ENCODE data around the gene EHBP1. TPM values are rescaled to one million over a fixed set of nuclear protein-coding genes. Genes with fewer than 3 reads are reported as not detected.

Gene EHBP1
- polyA plus RNA-seq, 1 of the 3 experiments (the other 2 are of a cell fraction) = 62.7 TPM

DNA sequence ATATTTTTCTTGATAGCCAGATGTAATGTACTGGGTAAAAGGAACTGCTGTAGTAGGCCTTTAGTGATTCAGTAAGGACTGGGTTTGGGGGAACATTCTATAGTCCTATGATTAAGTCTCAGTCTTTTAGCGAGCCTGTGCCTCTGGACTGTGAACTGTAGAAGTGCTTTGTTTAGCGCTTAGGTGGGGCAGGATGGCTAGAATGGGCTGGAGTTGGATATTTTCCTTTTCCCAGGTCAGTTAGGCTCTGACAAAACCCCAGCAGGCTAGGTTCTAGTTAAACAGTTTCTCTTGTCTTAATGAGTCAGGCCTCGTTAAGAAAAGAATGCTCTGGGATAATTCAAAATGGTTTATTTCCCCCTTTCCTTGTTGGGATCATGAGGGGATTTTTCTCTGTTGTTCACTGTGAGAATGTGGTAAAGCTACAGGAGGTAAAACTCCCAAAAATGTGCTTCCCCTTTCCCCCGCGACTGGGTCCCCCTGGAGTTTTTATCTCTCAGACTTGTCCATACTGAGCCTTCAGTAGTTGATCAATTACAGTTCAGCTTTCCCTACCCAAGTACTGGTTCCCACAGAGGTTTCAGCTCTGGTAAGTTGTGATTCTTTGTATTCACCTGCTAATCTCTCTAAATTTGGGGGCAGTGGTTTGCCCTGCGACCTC lies 31.5 kb downstream of the EHBP1 start:
- no peak overlapping the region for H3K9ac ChIP-seq
- H3K27me3 ChIP-seq (ENCODE audit: insufficient read depth) = no peaks in the 10 kb centered on the region
- peaks cover 2% of the 10 kb centered on the region for H4K20me1 ChIP-seq (ENCODE audit: insufficient read depth)
- no peak overlapping the region for H3K27ac ChIP-seq (ENCODE audit: low read depth in 2 of 2, low read length in 1 of 2)
- peaks cover 0 to 6% of the 10 kb centered on the region in 2 experiments for H3K36me3 ChIP-seq (replicated peaks in 1 of 2; ENCODE audit: control insufficient read depth in 1 of 2, insufficient read depth in 2 of 2, low read length in 1 of 2)
- CTCF ChIA-PET = interaction anchor here (0.6 kb wide), 1 partner anchor 280 kb away, joined by 3 read pairs; no protein-coding TSS in a partner anchor
- peaks cover 3 to 4% of the 10 kb centered on the region in 2 experiments; a peak in 2 of 4 replicates for H3K4me1 ChIP-seq (ENCODE audit: control insufficient read depth in 1 of 2, insufficient read depth in 2 of 2, low read depth in 1 of 2, low read length in 1 of 2)
- DNase-seq = no peak
- WGBS (ENCODE audit: low lambda C conversion rate) = 97% methylated on average over 6 of the region's 6 CpGs
- no peaks in the 10 kb centered on the region for H3K9me3 ChIP-seq
- POLR2A ChIA-PET = no interaction called here
- H3K4me3 ChIP-seq (ENCODE audit: low read depth in 2 of 2, low read length in 1 of 2) = no peak overlapping the region
- H3K4me2 ChIP-seq = no peak overlapping the region
- H3K79me2 ChIP-seq (ENCODE audit: insufficient read depth) = peaks cover 100% of the 10 kb centered on the region
- TF ChIP-seq NFIC (IDR thresholded peaks at IDR 0.05; ENCODE audit: borderline replicate concordance) = no peak
- no peak overlapping the region for H2AFZ ChIP-seq (ENCODE audit: low read depth)
- H3K9me2 ChIP-seq = no peaks in the 10 kb centered on the region
- H3F3A ChIP-seq (replicated peaks; ENCODE audit: insufficient read depth) = peaks cover 4% of the 10 kb centered on the region

DNA sequence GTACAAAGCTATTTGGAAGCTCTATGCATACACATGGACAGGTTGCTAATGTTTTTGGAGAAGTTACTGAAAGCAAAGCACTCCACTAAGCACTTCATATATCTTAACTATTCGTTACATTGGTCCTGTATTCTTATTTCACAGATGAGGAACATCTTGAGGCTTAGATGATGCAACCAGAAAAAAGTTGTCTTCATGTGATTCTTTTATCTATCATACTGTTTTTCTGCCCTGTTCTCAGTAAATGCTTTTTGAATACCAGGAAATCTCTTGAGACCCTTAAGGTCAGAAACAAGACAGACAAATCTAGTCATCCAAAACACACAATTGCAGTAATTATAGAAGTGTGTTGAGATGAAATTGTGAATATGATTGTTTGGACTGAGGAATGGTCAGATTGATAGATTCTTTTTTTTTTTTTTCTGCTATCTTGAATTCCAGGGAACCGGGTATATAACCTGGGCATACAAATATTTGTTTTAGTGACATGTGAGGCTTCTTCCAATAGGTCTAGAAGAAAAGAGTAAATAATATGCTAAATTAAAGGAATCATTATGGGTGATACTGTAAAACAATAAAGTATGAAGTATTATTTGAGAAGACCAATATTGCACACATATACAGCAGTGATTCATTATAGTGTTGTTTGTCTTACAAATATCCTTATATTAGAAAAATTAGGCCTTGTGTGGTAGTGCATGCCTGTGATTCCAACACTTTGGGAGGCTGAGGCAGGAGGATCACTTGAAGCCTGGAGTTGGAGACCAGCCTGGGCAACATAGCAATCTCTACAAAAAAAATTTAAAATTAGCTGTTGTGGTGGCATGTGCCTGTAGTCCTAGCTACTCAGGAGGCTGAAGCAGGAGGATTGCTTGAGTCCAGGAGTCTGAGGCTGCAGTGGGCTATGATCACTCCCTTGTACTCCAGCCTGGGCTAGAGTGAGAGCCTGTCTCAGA lies 33.7 kb downstream of the EHBP1 start:
- Histone ChIP-seq H3K27ac (ENCODE audit: low read depth in 2 of 2, low read length in 1 of 2) (no peak overlapping the region), H3K4me1 (ENCODE audit: control insufficient read depth in 1 of 2, insufficient read depth in 2 of 2, low read depth in 1 of 2, low read length in 1 of 2) (peaks cover 3 to 4% of the 10 kb centered on the region in 2 experiments; a peak in 2 of 4 replicates), H3K36me3 (replicated peaks in 1 of 2; ENCODE audit: control insufficient read depth in 1 of 2, insufficient read depth in 2 of 2, low read length in 1 of 2) (no peaks in the 10 kb centered on the region), H3K79me2 (ENCODE audit: insufficient read depth) (peaks cover 92% of the 10 kb centered on the region), H3K4me3 (ENCODE audit: low read depth in 2 of 2, low read length in 1 of 2) (no peak overlapping the region), H2AFZ (ENCODE audit: low read depth) (no peak overlapping the region), H3F3A (replicated peaks; ENCODE audit: insufficient read depth) (peaks cover 7% of the 10 kb centered on the region), H4K20me1 (ENCODE audit: insufficient read depth) (peaks cover 4% of the 10 kb centered on the region), H3K27me3 (ENCODE audit: insufficient read depth) (no peaks in the 10 kb centered on the region), H3K4me2 (no peak overlapping the region), H3K9ac (no peak overlapping the region), H3K9me3 (no peaks in the 10 kb centered on the region), H3K9me2 (no peaks in the 10 kb centered on the region)
- 94% methylated on average over 2 of the region's 2 CpGs for WGBS (ENCODE audit: low lambda C conversion rate)
- ChIA-PET POLR2A (no interaction called here), CTCF (no interaction called here)
- no peak for TF ChIP-seq RCOR1 (IDR thresholded peaks at IDR 0.05; ENCODE audit: low read length)
- no peak for DNase-seq

- Histone ChIP-seq H3K9ac (no peak overlapping the region), H2AFZ (ENCODE audit: low read depth) (no peak overlapping the region), H3K4me1 (ENCODE audit: control insufficient read depth in 1 of 2, insufficient read depth in 2 of 2, low read depth in 1 of 2, low read length in 1 of 2) (peaks cover 3 to 4% of the 10 kb centered on the region in 2 experiments; a peak in 2 of 4 replicates), H3K4me2 (no peak overlapping the region), H3K79me2 (ENCODE audit: insufficient read depth) (peaks cover 92% of the 10 kb centered on the region), H3K27me3 (ENCODE audit: insufficient read depth) (no peaks in the 10 kb centered on the region), H3K36me3 (replicated peaks in 1 of 2; ENCODE audit: control insufficient read depth in 1 of 2, insufficient read depth in 2 of 2, low read length in 1 of 2) (no peaks in the 10 kb centered on the region), H3K9me3 (no peaks in the 10 kb centered on the region), H3K9me2 (no peaks in the 10 kb centered on the region), H3F3A (replicated peaks; ENCODE audit: insufficient read depth) (peaks cover 7% of the 10 kb centered on the region), H4K20me1 (ENCODE audit: insufficient read depth) (peaks cover 4% of the 10 kb centered on the region), H3K4me3 (ENCODE audit: low read depth in 2 of 2, low read length in 1 of 2) (no peak overlapping the region), H3K27ac (ENCODE audit: low read depth in 2 of 2, low read length in 1 of 2) (peak overlapping the region in 1 of 2 experiments; percentile 40; a peak in 1 of 4 replicates)
- TF ChIP-seq EP300 (IDR thresholded peaks at IDR 0.05; ENCODE audit: borderline replicate concordance in 1 of 2, low read depth in 1 of 2, low read length in 1 of 2) = no peak
- no peak for TF ChIP-seq RAD21 (IDR thresholded peaks at IDR 0.05; ENCODE audit: low read length)
- TF ChIP-seq EZH2phosphoT487 (IDR thresholded peaks at IDR 0.05; ENCODE audit: borderline replicate concordance, low read depth) = no peak
- TF ChIP-seq, protein P1, sequence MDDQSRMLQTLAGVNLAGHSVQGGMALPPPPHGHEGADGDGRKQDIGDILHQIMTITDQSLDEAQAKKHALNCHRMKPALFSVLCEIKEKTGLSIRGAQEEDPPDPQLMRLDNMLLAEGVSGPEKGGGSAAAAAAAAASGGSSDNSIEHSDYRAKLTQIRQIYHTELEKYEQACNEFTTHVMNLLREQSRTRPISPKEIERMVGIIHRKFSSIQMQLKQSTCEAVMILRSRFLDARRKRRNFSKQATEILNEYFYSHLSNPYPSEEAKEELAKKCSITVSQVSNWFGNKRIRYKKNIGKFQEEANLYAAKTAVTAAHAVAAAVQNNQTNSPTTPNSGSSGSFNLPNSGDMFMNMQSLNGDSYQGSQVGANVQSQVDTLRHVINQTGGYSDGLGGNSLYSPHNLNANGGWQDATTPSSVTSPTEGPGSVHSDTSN (IDR thresholded peaks at IDR 0.05) = no peak
- TF ChIP-seq MAX (IDR thresholded peaks at IDR 0.05; ENCODE audit: low read depth) = no peak
- TF ChIP-seq YY1 (IDR thresholded peaks at IDR 0.05; ENCODE audit: low read depth) = no peak
- CTCF ChIA-PET = no interaction called here
- DNase-seq = no peak
- 86% methylated on average over 1 of the region's 1 CpG for WGBS (ENCODE audit: low lambda C conversion rate)
- POLR2A ChIA-PET = no interaction called here
Measured at GRCh38 chr2:62740221-62740620, 34.7 kb downstream of the EHBP1 start.
